HCT116 (cell line): Measurements from ENCODE around the gene HIF1AN. TPM values are rescaled to one million over a fixed set of nuclear protein-coding genes. Genes with fewer than 3 reads are reported as not detected.

Experiments
- ATAC-seq: fragments of 200-7000 bp; cut with Tn5 transposase; 2 replicates; pipeline ENCODE4 v1.9.1; 2020; ENCODE audit warnings: mild to moderate bottlenecking, moderate library complexity
- BruUV-seq: library from RNA; stranded (reverse); fragments of 400-500 nt; replicated peaks from 2 replicates; lab custom pipeline; 2021; lab: Mats Ljungman, UMichigan
- CTCF ChIA-PET: fragments of 300-600 bp; sonication (Branson Sonifier 250); formaldehyde crosslinking; loops from one replicate; lab custom pipeline; 2021; ENCODE audit warnings: antibody characterized with exemption; lab: Charles Lee
- POLR2A ChIA-PET: fragments of 300-600, 350-600 bp; sonication (Branson Sonifier 250); formaldehyde crosslinking; loops from one replicate; lab custom pipeline; 2021; ENCODE audit warnings: antibody characterized with exemption; lab: Charles Lee
- RAD21 ChIA-PET, 2 experiments: fragments of 300-600 bp; sonication (Branson Sonifier 250); formaldehyde crosslinking; loops; one replicate each; lab custom pipeline; 2023; ENCODE audit warnings: low total read pairs in 2 of 2; ENCODE audit not compliant: uncharacterized antibody in 2 of 2, unreplicated experiment in 2 of 2, low non-redundant PET in 1 of 2; lab: Charles Lee
- DNase-seq: peaks from one replicate; pipeline ENCODE4 v3.0.0-alpha.2; 2010; ENCODE audit warnings: low read depth, low spot score
- H2AFZ ChIP-seq: fragments of 200-600 bp; shearing (Covaris generic), sonication (generic); 2 replicates; pipeline ENCODE4 v1.6.1; 2017; ENCODE audit warnings: low read depth, mixed run types, mixed read lengths, antibody characterized with exemption, low read length; ENCODE audit not compliant: poor library complexity, severe bottlenecking
- H3K27ac ChIP-seq: 2 replicates; pipeline ENCODE4 v1.5.1; 2012; ENCODE audit warnings: low read depth, low read length
- H3K27me3 ChIP-seq: fragments of 200-600 bp; sonication (generic); 2 replicates; pipeline ENCODE4 v1.6.1; 2016; ENCODE audit warnings: mixed run types, low read length, mixed read lengths; ENCODE audit not compliant: insufficient read depth
- H3K36me3 ChIP-seq, 2 experiments: fragments of 200-500 bp in 1 of 2; fragments of 200-600 bp in 1 of 2; sonication (Bioruptor generic) in 1 of 2; sonication (generic) in 1 of 2; 2 replicates each; pipeline versions ENCODE4 v1.5.1 to v1.6.1; 2014 to 2016; ENCODE audit warnings: low read length in 2 of 2, inconsistent platforms in 1 of 2, mixed read lengths in 1 of 2, mixed run types in 1 of 2; ENCODE audit not compliant: insufficient read depth in 2 of 2, control insufficient read depth in 1 of 2
- H3K4me1 ChIP-seq, 2 experiments: fragments of 200-600 bp in 1 of 2; sonication (generic) in 1 of 2; 2 replicates each; pipeline versions ENCODE4 v1.5.1 to v1.6.1; 2012 to 2017; ENCODE audit warnings: low read length in 2 of 2, inconsistent platforms in 1 of 2, mild to moderate bottlenecking in 1 of 2, mixed read lengths in 1 of 2, mixed run types in 1 of 2, moderate library complexity in 1 of 2; ENCODE audit not compliant: insufficient read depth in 2 of 2, control insufficient read depth in 1 of 2
- H3K4me2 ChIP-seq: fragments of 200-600 bp; sonication (generic); 2 replicates; pipeline ENCODE4 v1.6.1; 2017; ENCODE audit warnings: mixed run types, low read length, mixed read lengths
- H3K4me3 ChIP-seq, 2 experiments: fragments of 200-600 bp in 1 of 2; sonication (generic) in 1 of 2; replicated peaks in 1 of 2; 2 replicates each; pipeline ENCODE4 v1.5.1; 2011 to 2016; ENCODE audit warnings: low read length in 2 of 2, control low read depth in 1 of 2, low read depth in 1 of 2, mild to moderate bottlenecking in 1 of 2, mixed read lengths in 1 of 2, mixed run types in 1 of 2
- H3K79me2 ChIP-seq: fragments of 200-600 bp; sonication (generic); 2 replicates; pipeline ENCODE4 v1.6.1; 2017; ENCODE audit warnings: mild to moderate bottlenecking, mixed run types, low read length, moderate library complexity, mixed read lengths; ENCODE audit not compliant: insufficient read depth
- H3K9ac ChIP-seq: fragments of 200-600 bp; sonication (generic); 2 replicates; pipeline ENCODE4 v1.6.1; 2016; ENCODE audit warnings: low read length, mixed read lengths
- H3K9me2 ChIP-seq: fragments of 200-600 bp; sonication (generic), shearing (Covaris generic); 2 replicates; pipeline ENCODE4 v1.6.1; 2017; ENCODE audit warnings: mixed run types, mild to moderate bottlenecking, moderate library complexity; ENCODE audit not compliant: insufficient read depth
- H3K9me3 ChIP-seq, 2 experiments: fragments of 200-500 bp in 1 of 2; fragments of 200-600 bp in 1 of 2; sonication (Bioruptor generic) in 1 of 2; sonication (generic) in 1 of 2; 2 replicates each; pipeline ENCODE4 v1.6.1; 2014 to 2017; ENCODE audit warnings: low read length in 2 of 2, mixed read lengths in 2 of 2, inconsistent platforms in 1 of 2, low read depth in 1 of 2, mild to moderate bottlenecking in 1 of 2, mixed run types in 1 of 2, moderate library complexity in 1 of 2; ENCODE audit not compliant: control insufficient read depth in 1 of 2, insufficient read depth in 1 of 2
- H4K20me1 ChIP-seq: fragments of 200-600 bp; sonication (generic), shearing (Covaris generic); 2 replicates; pipeline ENCODE4 v1.6.1; 2017; ENCODE audit warnings: mixed run types, mild to moderate bottlenecking, moderate library complexity; ENCODE audit not compliant: insufficient read depth
- CBX3 ChIP-seq: IDR thresholded peaks from 2 replicates; pipeline ENCODE4 v1.6.1; 2012; ENCODE audit warnings: low read depth
- EGR1 ChIP-seq: IDR thresholded peaks from 2 replicates; pipeline ENCODE4 v1.6.1; 2012; ENCODE audit warnings: low read depth
- EZH2 ChIP-seq: fragments of 200-600 bp; sonication (generic); IDR thresholded peaks from 2 replicates; pipeline ENCODE4 v1.6.1; 2017; ENCODE audit warnings: antibody characterized with exemption, mixed run types
- EZH2phosphoT487 ChIP-seq: fragments of 200-600 bp; IDR thresholded peaks from 2 replicates; pipeline ENCODE4 v1.6.1; 2018; ENCODE audit warnings: antibody characterized with exemption, borderline replicate concordance
- FOSL1 ChIP-seq: IDR thresholded peaks from 2 replicates; pipeline ENCODE4 v1.6.1; 2012; ENCODE audit warnings: low read depth
- MAX ChIP-seq: IDR thresholded peaks from 2 replicates; pipeline ENCODE4 v1.6.1; 2012
- POLR2A ChIP-seq: IDR thresholded peaks from 2 replicates; pipeline ENCODE4 v1.7.0; 2011; ENCODE audit warnings: borderline replicate concordance; ENCODE audit not compliant: insufficient read depth, insufficient read length; ENCODE audit errors: extremely low read depth
- POLR2AphosphoS5 ChIP-seq: IDR thresholded peaks from 2 replicates; pipeline ENCODE4 v1.6.1; 2011; ENCODE audit warnings: mild to moderate bottlenecking, low read depth, low read length, moderate library complexity
- SP1 ChIP-seq: IDR thresholded peaks from 2 replicates; pipeline ENCODE4 v1.6.1; 2012; ENCODE audit warnings: low read depth
- YY1 ChIP-seq: IDR thresholded peaks from 2 replicates; pipeline ENCODE4 v1.6.1; 2011; ENCODE audit warnings: low read length, low read depth, moderate library complexity, mild to moderate bottlenecking; ENCODE audit not compliant: insufficient replicate concordance; ENCODE audit errors: extremely low read depth
- ZBTB33 ChIP-seq: IDR thresholded peaks from 2 replicates; pipeline ENCODE4 v1.6.1; 2011; ENCODE audit warnings: mild to moderate bottlenecking, low read length, moderate library complexity; ENCODE audit not compliant: insufficient replicate concordance; ENCODE audit errors: extremely low read depth
- ZFX ChIP-seq: fragments of 450-650 bp; IDR thresholded peaks from 2 replicates; pipeline ENCODE4 v1.6.1; 2017
- ZNF274 ChIP-seq: fragments of 200-500 bp; sonication (Bioruptor generic); IDR thresholded peaks from 2 replicates; pipeline ENCODE4 v1.6.1; 2014; ENCODE audit warnings: mild to moderate bottlenecking, low read depth, low read length, inconsistent platforms
- intact Hi-C: fragments of 100-400 bp; cut with micrococcal nuclease; formaldehyde crosslinking; loops from 2 replicates; pipeline ENCODE4 v1.10.0; 2022
- total RNA-seq: library from RNA; stranded (reverse); gene quantifications from one replicate; pipeline ENCODE4 v1.2.1, GENCODE V29; 2021; ENCODE audit not compliant: unreplicated experiment
- TF ChIP-seq, protein P1 (sequence below): IDR thresholded peaks from 2 replicates; pipeline ENCODE4 v1.6.1; 2012
- TF ChIP-seq, protein P2 (sequence below), 3 experiments: fragments of 200-600 bp in 1 of 3; sonication (generic) in 1 of 3; IDR thresholded peaks in 2 of 3; conservative IDR thresholded peaks in 1 of 3; 2 replicates each; pipeline ENCODE4 v1.5.1; 2012 to 2017; ENCODE audit warnings: low read depth in 2 of 3, low read length in 2 of 3, antibody characterized with exemption in 1 of 3, borderline replicate concordance in 1 of 3, control low read depth in 1 of 3, mild to moderate bottlenecking in 1 of 3, mixed read lengths in 1 of 3, mixed run types in 1 of 3, moderate library complexity in 1 of 3; ENCODE audit not compliant: insufficient read depth in 1 of 3

HIF1AN gene
- total RNA-seq, 1 experiment from 2014 or later = 67.2 TPM

DNA sequence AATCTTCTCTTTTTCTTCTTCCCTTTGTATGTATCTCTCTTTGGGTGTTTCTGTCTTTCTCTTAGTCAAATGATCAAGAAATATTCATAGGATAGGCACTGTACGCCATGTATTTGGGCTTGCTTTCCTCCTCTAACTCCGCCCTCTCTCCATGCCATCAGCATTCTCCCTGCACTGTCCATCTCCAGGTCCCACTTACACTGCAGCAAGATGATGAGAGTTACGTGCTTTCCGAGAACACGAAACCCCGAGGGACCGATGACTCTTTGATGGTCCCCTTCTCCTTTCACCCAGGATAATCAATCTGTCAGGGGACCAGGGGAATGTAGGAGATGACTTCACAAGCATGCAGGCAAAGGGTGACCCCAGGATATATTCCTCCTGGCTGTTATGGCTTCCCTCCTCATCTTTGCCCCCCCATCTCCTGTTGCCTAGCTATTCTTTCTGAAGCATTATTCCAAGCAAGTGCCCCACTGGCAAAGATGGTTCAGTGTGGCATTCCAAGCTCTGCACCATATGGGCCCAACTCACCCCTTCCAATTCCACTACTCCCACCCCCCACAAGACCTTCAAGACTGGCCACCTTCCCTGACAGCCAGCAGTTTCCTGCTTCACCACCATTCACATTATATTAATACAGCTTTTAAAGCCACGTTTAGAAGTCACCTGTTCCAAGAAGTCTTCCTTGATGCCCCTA, 40.0 kb downstream of the HIF1AN start:
- Histone ChIP-seq H4K20me1 (no peaks in the 10 kb centered on the region), H3K9ac (no peak overlapping the region), H3K4me1 (peaks cover 0 to 5% of the 10 kb centered on the region in 2 experiments; a peak in 2 of 4 replicates), H3K27ac (no peak overlapping the region), H3K27me3 (no peaks in the 10 kb centered on the region), H3K9me3 (no peaks in the 10 kb centered on the region), H3K79me2 (no peaks in the 10 kb centered on the region), H3K36me3 (no peaks in the 10 kb centered on the region), H2AFZ (no peak overlapping the region), H3K4me3 (no peak overlapping the region), H3K4me2 (no peak overlapping the region), H3K9me2 (no peaks in the 10 kb centered on the region)
- no peak for DNase-seq
- ChIA-PET RAD21 (no interaction called here), POLR2A (no interaction called here), CTCF (interaction anchor here (0.7 to 1.6 kb wide), 2 partner anchors 12 to 302 kb away, joined by 3 to 5 read pairs; no protein-coding TSS in a partner anchor)
- ATAC-seq = no peak
- intact Hi-C loops = no loop called here
- no TSS peak for BruUV-seq
- TF ChIP-seq CBX3 (no peak), EZH2 (no peak), YY1 (no peak), ZNF274 (no peak), MAX (no peak)
- TF ChIP-seq, protein P1, sequence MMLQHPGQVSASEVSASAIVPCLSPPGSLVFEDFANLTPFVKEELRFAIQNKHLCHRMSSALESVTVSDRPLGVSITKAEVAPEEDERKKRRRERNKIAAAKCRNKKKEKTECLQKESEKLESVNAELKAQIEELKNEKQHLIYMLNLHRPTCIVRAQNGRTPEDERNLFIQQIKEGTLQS = no peak

GRCh38 chr10:100576282-100576635, 40.5 kb downstream of the HIF1AN start:
- Histone ChIP-seq H3K9me2 (no peaks in the 10 kb centered on the region), H3K4me1 (peaks cover 0 to 5% of the 10 kb centered on the region in 2 experiments; a peak in 1 of 4 replicates), H3K27ac (no peak overlapping the region), H3K9ac (no peak overlapping the region), H3K9me3 (no peaks in the 10 kb centered on the region), H3K36me3 (no peaks in the 10 kb centered on the region), H2AFZ (no peak overlapping the region), H3K4me3 (no peak overlapping the region), H3K27me3 (no peaks in the 10 kb centered on the region), H4K20me1 (no peaks in the 10 kb centered on the region), H3K79me2 (no peaks in the 10 kb centered on the region), H3K4me2 (no peak overlapping the region)
- RAD21 ChIA-PET = no interaction called here
- DNase-seq = no peak
- no peak for ATAC-seq
- BruUV-seq = no TSS peak
- POLR2A ChIA-PET = no interaction called here
- CTCF ChIA-PET = interaction anchor here (0.7 to 1.6 kb wide), 2 partner anchors 12 to 302 kb away, joined by 3 to 5 read pairs; no protein-coding TSS in a partner anchor
- intact Hi-C loops = no loop called here
- no peak for TF ChIP-seq EGR1
- no peak for TF ChIP-seq POLR2A
- TF ChIP-seq, protein P2, sequence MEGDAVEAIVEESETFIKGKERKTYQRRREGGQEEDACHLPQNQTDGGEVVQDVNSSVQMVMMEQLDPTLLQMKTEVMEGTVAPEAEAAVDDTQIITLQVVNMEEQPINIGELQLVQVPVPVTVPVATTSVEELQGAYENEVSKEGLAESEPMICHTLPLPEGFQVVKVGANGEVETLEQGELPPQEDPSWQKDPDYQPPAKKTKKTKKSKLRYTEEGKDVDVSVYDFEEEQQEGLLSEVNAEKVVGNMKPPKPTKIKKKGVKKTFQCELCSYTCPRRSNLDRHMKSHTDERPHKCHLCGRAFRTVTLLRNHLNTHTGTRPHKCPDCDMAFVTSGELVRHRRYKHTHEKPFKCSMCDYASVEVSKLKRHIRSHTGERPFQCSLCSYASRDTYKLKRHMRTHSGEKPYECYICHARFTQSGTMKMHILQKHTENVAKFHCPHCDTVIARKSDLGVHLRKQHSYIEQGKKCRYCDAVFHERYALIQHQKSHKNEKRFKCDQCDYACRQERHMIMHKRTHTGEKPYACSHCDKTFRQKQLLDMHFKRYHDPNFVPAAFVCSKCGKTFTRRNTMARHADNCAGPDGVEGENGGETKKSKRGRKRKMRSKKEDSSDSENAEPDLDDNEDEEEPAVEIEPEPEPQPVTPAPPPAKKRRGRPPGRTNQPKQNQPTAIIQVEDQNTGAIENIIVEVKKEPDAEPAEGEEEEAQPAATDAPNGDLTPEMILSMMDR (IDR thresholded peaks at IDR 0.05 in 2 of 3, conservative IDR thresholded peaks at IDR 0.05 in 1 of 3; ENCODE audit: borderline replicate concordance in 1 of 3, insufficient read depth in 1 of 3, low read depth in 2 of 3, low read length in 2 of 3) = no peak
- no peak for TF ChIP-seq POLR2AphosphoS5
- no peak for TF ChIP-seq CBX3
- TF ChIP-seq ZFX = no peak
- no peak for TF ChIP-seq ZBTB33
- no peak for TF ChIP-seq EZH2phosphoT487
- no peak for TF ChIP-seq SP1
- TF ChIP-seq, protein P1 = no peak
- TF ChIP-seq FOSL1 = no peak
